ENCODE data around the gene CLDN24. TPM values are rescaled to one million over a fixed set of nuclear protein-coding genes. Genes with fewer than 3 reads are reported as not detected.

Gene CLDN24
- total RNA-seq, 1 donor from 2014 or later: not detected

GRCh38 chr4:183287309-183287659 lies 34.9 kb downstream of the CLDN24 start:
- H3K4me3 ChIP-seq (ENCODE audit: low read depth, low read length): peak overlapping the region; percentile 26
- no peak for TF ChIP-seq CTCF (conservative IDR thresholded peaks at IDR 0.05; ENCODE audit: low read depth, low read length)
- peak; percentile 90 for DNase-seq (ENCODE audit: low read depth)

- DNase-seq (ENCODE audit: low read depth): no peak
- peak; percentile 26 for TF ChIP-seq CTCF (conservative IDR thresholded peaks at IDR 0.05; ENCODE audit: low read depth, low read length)
- H3K4me3 ChIP-seq (ENCODE audit: low read depth, low read length): no peak overlapping the region
Measured at GRCh38 chr4:183286590-183287308, 35.5 kb downstream of the CLDN24 start.

- TF ChIP-seq CTCF (conservative IDR thresholded peaks at IDR 0.05; ENCODE audit: low read depth, low read length): no peak
- DNase-seq (ENCODE audit: low read depth): no peak
- H3K4me3 ChIP-seq (ENCODE audit: low read depth, low read length): no peak overlapping the region
Measured at GRCh38 chr4:183285886-183286285, 36.3 kb downstream of the CLDN24 start.

- H3K4me3 ChIP-seq (ENCODE audit: low read depth, low read length): no peak overlapping the region
- no peak for DNase-seq (ENCODE audit: low read depth)
- no peak for TF ChIP-seq CTCF (conservative IDR thresholded peaks at IDR 0.05; ENCODE audit: low read depth, low read length)
Measured at GRCh38 chr4:183284965-183285364, 37.3 kb downstream of the CLDN24 start.

GRCh38 chr4:183284258-183284785 lies 37.9 kb downstream of the CLDN24 start:
- TF ChIP-seq CTCF (conservative IDR thresholded peaks at IDR 0.05; ENCODE audit: low read depth, low read length): no peak
- DNase-seq (ENCODE audit: low read depth): no peak
- H3K4me3 ChIP-seq (ENCODE audit: low read depth, low read length): no peak overlapping the region

GRCh38 chr4:183276106-183276505 lies 46.1 kb downstream of the CLDN24 start:
- no peak overlapping the region for H3K4me3 ChIP-seq (ENCODE audit: low read depth, low read length)
- DNase-seq (ENCODE audit: low read depth): no peak
- no peak for TF ChIP-seq CTCF (conservative IDR thresholded peaks at IDR 0.05; ENCODE audit: low read depth, low read length)

- no peak for DNase-seq (ENCODE audit: low read depth)
- no peak for TF ChIP-seq CTCF (conservative IDR thresholded peaks at IDR 0.05; ENCODE audit: low read depth, low read length)
- H3K4me3 ChIP-seq (ENCODE audit: low read depth, low read length): no peak overlapping the region
Measured at GRCh38 chr4:183272384-183272783, 49.8 kb downstream of the CLDN24 start.

Data from epithelial cell of proximal tubule (primary cell).